Measurements from ENCODE around the gene EFEMP1. TPM values are rescaled to one million over a fixed set of nuclear protein-coding genes. Genes with fewer than 3 reads are reported as not detected.

Gene EFEMP1
- total RNA-seq, 2 experiments from 2014 or later, result 0.61 TPM; not detected in 1

- no peaks in the 10 kb centered on the region for H3K79me2 ChIP-seq (ENCODE audit: insufficient read depth, low read depth, low read length)
- H3K4me2 ChIP-seq (ENCODE audit: low read length), result no peak overlapping the region
- no peak overlapping the region for H3K27ac ChIP-seq (ENCODE audit: low read depth, low read length, poor library complexity, severe bottlenecking)
- ChIA-PET CTCF (ENCODE audit: unreplicated experiment) (no interaction called here), POLR2A (interaction anchor here (0.7 kb wide), 1 partner anchor 315 kb away, joined by 3 read pairs; no protein-coding TSS in a partner anchor)
- H3K9me2 ChIP-seq (ENCODE audit: insufficient read depth, low read length), result no peaks in the 10 kb centered on the region
- no peaks in the 10 kb centered on the region for H3K36me3 ChIP-seq (ENCODE audit: insufficient read depth, low read length)
- TF ChIP-seq CTCF (conservative IDR thresholded peaks at IDR 0.05; ENCODE audit: low read length), result no peak
- no peak for TF ChIP-seq EZH2phosphoT487 (IDR thresholded peaks at IDR 0.05; ENCODE audit: borderline replicate concordance, low read depth, low read length)
- H2AFZ ChIP-seq (ENCODE audit: low read length), result no peak overlapping the region
- H3K9me3 ChIP-seq (ENCODE audit: low read length), result no peaks in the 10 kb centered on the region
- no TSS peak for BruUV-seq (replicated peaks)
- no peak overlapping the region for H3K4me3 ChIP-seq (ENCODE audit: low read depth, low read length, poor library complexity, severe bottlenecking)
- no peaks in the 10 kb centered on the region for H3K4me1 ChIP-seq (ENCODE audit: insufficient read depth, low read length, poor library complexity, severe bottlenecking)
- DNase-seq (ENCODE audit: low spot score), result no peak
- no peaks in the 10 kb centered on the region for H4K20me1 ChIP-seq (ENCODE audit: insufficient read depth, low read length)
- intact Hi-C loops (cut with micrococcal nuclease; ENCODE audit: unreplicated experiment), result no loop called here
Observed at GRCh38 chr2:55901941-55902340, 21.6 kb downstream of the EFEMP1 start.

DNA sequence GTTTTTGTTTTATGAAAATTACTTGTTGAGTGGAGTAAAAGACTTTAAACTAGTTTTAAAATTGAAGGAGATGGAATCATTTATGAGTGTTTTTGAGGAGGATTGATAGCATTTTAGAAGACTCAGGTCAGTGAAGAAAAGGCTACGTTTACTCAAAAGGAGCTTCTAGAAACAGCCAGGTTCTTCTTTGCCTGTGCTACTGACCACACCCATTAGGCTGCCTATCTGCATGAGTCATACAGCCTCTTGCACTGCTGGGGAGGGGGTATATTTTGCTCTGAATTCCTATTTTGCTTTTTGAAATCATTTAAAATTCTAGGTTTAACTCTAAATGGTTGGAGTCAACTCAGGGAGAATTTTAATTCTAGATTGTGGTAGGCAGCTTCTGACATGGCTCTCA lies 22.3 kb downstream of the EFEMP1 start:
- Histone ChIP-seq H3K79me2 (ENCODE audit: insufficient read depth, low read depth, low read length) (no peaks in the 10 kb centered on the region), H3K9me3 (ENCODE audit: low read length) (no peaks in the 10 kb centered on the region), H4K20me1 (ENCODE audit: insufficient read depth, low read length) (no peaks in the 10 kb centered on the region), H2AFZ (ENCODE audit: low read length) (no peak overlapping the region), H3K9me2 (ENCODE audit: insufficient read depth, low read length) (no peaks in the 10 kb centered on the region), H3K36me3 (ENCODE audit: insufficient read depth, low read length) (no peaks in the 10 kb centered on the region), H3K4me3 (ENCODE audit: low read depth, low read length, poor library complexity, severe bottlenecking) (no peak overlapping the region), H3K4me2 (ENCODE audit: low read length) (no peak overlapping the region), H3K27ac (ENCODE audit: low read depth, low read length, poor library complexity, severe bottlenecking) (no peak overlapping the region), H3K4me1 (ENCODE audit: insufficient read depth, low read length, poor library complexity, severe bottlenecking) (no peaks in the 10 kb centered on the region)
- intact Hi-C loops (cut with micrococcal nuclease; ENCODE audit: unreplicated experiment), result no loop called here
- no peak for DNase-seq (ENCODE audit: low spot score)
- CTCF ChIA-PET (ENCODE audit: unreplicated experiment), result no interaction called here
- TF ChIP-seq CTCF (conservative IDR thresholded peaks at IDR 0.05; ENCODE audit: low read length), result no peak
- no peak for TF ChIP-seq EZH2phosphoT487 (IDR thresholded peaks at IDR 0.05; ENCODE audit: borderline replicate concordance, low read depth, low read length)
- POLR2A ChIA-PET, result interaction anchor here (0.7 kb wide), 1 partner anchor 315 kb away, joined by 3 read pairs; no protein-coding TSS in a partner anchor
- no TSS peak for BruUV-seq (replicated peaks)

DNA sequence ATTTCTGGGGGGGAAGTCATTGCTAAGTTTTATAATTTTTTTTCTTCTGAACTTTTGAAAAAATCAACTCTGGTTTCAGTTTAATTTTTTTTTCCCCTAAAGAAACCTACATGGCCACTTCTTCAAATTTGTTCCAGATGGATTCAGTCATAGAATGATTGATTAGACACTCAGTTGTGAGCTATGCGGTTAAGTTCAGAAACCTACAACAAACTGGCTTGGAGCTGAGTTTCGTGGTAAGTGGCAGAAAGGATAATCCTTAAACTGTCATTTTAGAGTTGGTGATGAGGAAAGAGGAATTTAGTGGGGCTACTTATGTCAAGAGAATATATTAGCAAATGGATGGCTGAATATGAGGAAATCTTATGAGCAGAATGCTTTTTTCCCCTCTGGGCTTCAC lies 23.7 kb downstream of the EFEMP1 start:
- Histone ChIP-seq H3K4me2 (ENCODE audit: low read length) (no peak overlapping the region), H3K4me1 (ENCODE audit: insufficient read depth, low read length, poor library complexity, severe bottlenecking) (no peaks in the 10 kb centered on the region), H3K79me2 (ENCODE audit: insufficient read depth, low read depth, low read length) (no peaks in the 10 kb centered on the region), H4K20me1 (ENCODE audit: insufficient read depth, low read length) (no peaks in the 10 kb centered on the region), H3K36me3 (ENCODE audit: insufficient read depth, low read length) (no peaks in the 10 kb centered on the region), H3K27ac (ENCODE audit: low read depth, low read length, poor library complexity, severe bottlenecking) (no peak overlapping the region), H2AFZ (ENCODE audit: low read length) (no peak overlapping the region), H3K4me3 (ENCODE audit: low read depth, low read length, poor library complexity, severe bottlenecking) (no peak overlapping the region), H3K9me3 (ENCODE audit: low read length) (no peaks in the 10 kb centered on the region), H3K9me2 (ENCODE audit: insufficient read depth, low read length) (no peaks in the 10 kb centered on the region)
- BruUV-seq (replicated peaks), result no TSS peak
- POLR2A ChIA-PET, result interaction anchor here (0.6 to 1.3 kb wide), 3 partner anchors 8 to 64 kb away, joined by 3 to 4 read pairs (median 3); no protein-coding TSS in a partner anchor
- no peak for DNase-seq (ENCODE audit: low spot score)
- intact Hi-C loops (cut with micrococcal nuclease; ENCODE audit: unreplicated experiment), result no loop called here
- CTCF ChIA-PET (ENCODE audit: unreplicated experiment), result no interaction called here
- TF ChIP-seq CTCF (conservative IDR thresholded peaks at IDR 0.05; ENCODE audit: low read length) (no peak), EZH2phosphoT487 (IDR thresholded peaks at IDR 0.05; ENCODE audit: borderline replicate concordance, low read depth, low read length) (no peak)
